Epithelial cell of proximal tubule (primary cell): ENCODE measurements around the gene SMAD2. TPM values are rescaled to one million over a fixed set of nuclear protein-coding genes. Genes with fewer than 3 reads are reported as not detected.

Experiments used
- DNase-seq: peaks from one replicate; pipeline ENCODE4 v3.0.0-alpha.2; 2011; ENCODE audit warnings: low read depth
- H3K4me3 ChIP-seq: 2 replicates; pipeline ENCODE4 v1.5.1; 2011; ENCODE audit warnings: low read depth, mild to moderate bottlenecking, low read length
- total RNA-seq: library from RNA; depleted of rRNA; stranded (reverse); fragments of >200 nt; gene quantifications from 2 replicates; pipeline ENCODE4 v1.2.3, GENCODE V29; 2015
- TF ChIP-seq, protein P1 (sequence below): conservative IDR thresholded peaks from 2 replicates; pipeline ENCODE4 v1.5.1; 2012; ENCODE audit warnings: low read depth, mild to moderate bottlenecking, low read length

SMAD2 gene
- total RNA-seq, 1 donor from 2014 or later, result 79.5 TPM

DNA sequence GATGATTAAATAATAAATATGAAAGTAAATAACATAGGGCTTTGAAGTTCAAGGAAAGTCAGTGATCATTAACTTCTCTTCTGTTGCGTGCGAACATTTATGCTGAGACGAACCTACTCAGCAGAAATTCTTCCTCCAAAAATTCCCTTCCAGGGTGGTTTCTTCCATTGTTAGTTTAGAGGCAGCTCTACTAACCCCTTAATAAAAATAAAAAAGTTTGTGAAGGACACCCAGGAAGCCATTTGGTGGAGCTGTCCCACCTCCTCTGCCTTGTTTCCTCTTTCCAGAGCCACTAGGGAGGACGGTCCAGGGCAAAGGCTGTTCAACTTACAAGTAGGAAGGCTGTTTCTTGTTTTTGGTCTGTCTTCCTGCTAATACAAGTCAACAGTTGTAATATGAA, 2.1 kb upstream of the SMAD2 start:
- TF ChIP-seq, protein P1, sequence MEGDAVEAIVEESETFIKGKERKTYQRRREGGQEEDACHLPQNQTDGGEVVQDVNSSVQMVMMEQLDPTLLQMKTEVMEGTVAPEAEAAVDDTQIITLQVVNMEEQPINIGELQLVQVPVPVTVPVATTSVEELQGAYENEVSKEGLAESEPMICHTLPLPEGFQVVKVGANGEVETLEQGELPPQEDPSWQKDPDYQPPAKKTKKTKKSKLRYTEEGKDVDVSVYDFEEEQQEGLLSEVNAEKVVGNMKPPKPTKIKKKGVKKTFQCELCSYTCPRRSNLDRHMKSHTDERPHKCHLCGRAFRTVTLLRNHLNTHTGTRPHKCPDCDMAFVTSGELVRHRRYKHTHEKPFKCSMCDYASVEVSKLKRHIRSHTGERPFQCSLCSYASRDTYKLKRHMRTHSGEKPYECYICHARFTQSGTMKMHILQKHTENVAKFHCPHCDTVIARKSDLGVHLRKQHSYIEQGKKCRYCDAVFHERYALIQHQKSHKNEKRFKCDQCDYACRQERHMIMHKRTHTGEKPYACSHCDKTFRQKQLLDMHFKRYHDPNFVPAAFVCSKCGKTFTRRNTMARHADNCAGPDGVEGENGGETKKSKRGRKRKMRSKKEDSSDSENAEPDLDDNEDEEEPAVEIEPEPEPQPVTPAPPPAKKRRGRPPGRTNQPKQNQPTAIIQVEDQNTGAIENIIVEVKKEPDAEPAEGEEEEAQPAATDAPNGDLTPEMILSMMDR, result peak; percentile 40
- no peak overlapping the region for H3K4me3 ChIP-seq
- DNase-seq, result no peak

DNA sequence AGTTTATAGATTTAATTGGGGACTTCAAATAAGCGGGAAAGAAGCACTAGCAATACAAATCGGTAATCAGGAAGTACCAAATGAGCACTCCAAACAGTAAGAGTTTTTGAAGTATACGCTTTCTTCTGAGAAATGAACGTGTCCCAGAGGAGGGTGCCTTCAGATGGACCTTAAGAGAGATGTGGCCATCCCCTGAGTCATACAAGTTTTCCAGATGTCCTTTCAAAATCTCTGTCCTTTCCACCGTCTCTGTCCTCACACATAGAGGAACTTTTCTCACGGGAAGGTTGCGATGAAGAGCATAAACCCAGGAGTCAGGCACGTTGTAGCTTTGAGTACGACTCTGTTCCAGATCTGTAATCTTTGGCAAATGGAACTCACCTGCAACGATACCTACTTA, 1.7 kb upstream of the SMAD2 start:
- DNase-seq, result no peak
- H3K4me3 ChIP-seq, result no peak overlapping the region
- TF ChIP-seq, protein P1, result no peak

DNA sequence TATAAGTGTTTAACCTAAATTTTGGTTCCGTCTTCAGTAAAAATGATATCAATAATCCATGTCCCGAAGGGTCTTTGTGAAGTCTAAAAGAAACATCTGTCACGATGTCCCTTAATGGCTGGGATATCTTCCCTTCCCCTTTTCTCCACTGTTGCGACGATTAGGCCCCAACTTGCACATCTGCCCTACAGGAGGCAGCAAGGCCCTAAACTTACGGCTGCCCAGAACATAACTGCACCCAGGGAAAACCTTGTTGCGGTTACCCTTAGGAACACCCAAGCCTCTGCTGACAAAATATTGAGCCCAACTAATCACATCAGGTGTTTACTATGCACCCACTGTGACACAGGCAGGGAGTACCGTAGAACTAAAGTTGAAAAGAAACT, 1.3 kb upstream of the SMAD2 start:
- TF ChIP-seq, protein P1, result peak; percentile 10
- no peak for DNase-seq
- peak overlapping the region; percentile 85 for H3K4me3 ChIP-seq

DNA sequence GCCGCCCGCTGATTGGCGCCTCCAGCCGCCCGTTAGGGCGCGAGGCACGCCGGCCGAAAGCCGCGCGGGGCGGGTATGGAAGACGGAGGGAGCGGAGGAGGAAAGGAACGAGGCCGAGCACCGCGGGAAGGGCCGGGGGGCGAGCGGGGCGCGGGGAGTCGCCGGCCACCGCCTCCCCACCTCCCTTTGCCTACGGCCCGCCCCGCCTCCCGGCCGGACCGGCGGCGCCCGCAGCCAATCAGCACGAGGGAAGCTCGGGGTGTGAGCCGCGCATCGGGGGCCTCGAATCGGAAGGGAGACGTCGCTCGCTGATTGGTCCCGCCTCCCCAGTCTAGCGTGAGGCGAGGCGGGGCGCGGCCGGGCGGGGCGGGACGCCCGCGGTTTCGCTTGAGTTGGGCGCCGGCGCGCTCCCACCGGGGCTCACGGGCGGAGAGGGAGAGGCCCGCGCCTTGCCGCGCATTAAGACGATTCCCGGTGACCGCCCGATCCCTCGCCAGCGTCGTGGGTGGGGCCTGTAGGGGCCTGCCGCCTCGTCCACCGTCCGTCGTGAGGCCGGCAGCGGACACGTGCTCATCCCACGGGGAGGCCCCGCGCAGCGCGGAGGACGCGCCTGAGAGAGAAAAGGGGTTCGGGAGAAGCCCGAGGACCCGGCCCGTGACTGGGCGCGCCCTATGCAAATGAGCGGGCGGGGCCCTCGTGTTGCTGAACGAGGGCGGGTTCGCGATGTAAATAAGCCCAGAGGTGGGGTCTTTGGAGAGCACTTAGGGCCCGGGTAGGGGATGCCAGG, 665 bp upstream of the SMAD2 start:
- no peak for DNase-seq
- peak overlapping the region; percentile 85 for H3K4me3 ChIP-seq
- TF ChIP-seq, protein P1, result no peak

DNA sequence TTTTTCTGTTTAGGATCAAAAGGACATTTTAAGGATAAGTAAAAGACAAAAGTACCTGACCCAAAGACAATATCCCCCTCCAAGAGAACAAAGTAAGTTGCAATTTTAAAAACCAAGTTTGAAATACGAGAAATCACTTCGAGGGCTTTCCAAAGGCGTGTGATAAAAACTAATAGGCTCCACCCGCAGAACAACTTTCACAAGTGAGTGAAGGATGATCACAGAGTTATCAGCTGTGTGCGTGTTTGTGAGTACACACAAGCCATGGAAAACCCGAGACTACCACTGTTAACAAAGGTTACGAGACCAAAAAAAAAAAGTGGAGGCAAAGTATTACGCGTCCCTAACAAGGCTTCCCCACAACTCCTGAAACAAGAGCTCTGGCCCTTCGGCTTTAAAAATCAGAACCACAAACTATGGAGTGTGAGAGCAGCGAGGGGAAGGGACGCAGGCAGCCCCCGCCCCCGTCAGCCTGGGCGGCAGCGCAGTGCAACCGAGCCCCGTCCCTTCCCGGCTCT, 719 bp downstream of the SMAD2 start:
- TF ChIP-seq, protein P1, result no peak
- DNase-seq, result no peak
- H3K4me3 ChIP-seq, result peak overlapping the region; percentile 85

DNA sequence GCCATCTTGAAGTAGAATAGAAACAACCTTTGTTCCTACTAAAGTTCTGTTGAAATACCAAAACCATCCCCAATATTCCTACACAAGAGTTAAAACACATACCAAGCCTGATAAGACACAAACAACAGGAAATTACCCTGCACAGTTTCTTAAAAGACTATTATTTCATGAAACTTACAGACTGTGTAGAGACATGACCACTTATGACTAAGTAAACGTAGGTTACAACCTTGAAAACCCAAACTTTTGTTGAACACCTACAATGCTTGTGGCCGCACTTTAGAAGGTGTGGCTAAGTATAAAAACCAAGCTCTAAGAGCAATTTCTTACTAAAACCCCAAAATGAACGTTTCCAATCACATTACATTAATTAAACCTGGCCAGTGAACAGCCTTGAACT, 2.0 kb downstream of the SMAD2 start:
- TF ChIP-seq, protein P1, result no peak
- DNase-seq, result no peak
- H3K4me3 ChIP-seq, result peak overlapping the region; percentile 85

DNA sequence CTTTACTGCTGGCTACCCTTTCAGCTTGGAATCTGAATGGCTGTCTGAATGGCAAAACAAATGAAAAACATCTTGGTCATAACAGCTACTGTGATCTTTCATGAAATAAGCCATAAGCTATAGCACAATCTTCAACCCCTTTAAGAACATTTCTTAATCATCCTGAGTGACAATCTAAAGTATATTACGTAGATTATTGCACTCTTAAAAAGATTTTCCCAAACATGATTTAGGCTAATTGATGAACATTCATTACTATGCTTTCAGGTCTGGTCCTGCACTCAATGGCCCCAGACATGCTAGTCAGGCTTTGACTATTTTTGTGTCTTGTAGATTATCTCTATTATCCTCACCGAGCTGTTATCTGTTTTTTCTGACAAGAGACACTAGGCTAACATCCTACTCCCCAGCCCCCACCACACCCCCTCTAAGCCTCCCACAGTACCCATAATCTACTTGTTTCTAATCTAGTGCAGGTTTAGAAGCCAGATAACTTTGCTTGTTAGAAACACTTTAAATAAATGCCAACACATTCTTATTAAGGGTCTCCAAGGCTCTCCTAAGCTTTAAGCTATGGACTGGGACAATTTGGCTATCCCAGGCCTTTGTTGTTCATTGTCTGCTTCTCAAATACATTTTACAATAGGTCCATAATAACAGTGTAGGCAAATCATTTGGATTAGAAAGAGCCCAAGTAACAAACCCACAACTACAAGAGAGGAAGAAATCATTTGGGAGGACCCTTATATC, 4.2 kb downstream of the SMAD2 start:
- no peak overlapping the region for H3K4me3 ChIP-seq
- TF ChIP-seq, protein P1, result no peak
- DNase-seq, result no peak
